HepG2 (cell line): ENCODE results near the gene NRAP. TPM values are rescaled to one million over a fixed set of nuclear protein-coding genes. Genes with fewer than 3 reads are reported as not detected.

Source experiments
- ATAC-seq: fragments of 200-7000 bp; cut with Tn5 transposase; 3 replicates; pipeline ENCODE4 v1.9.1; 2020; ENCODE audit warnings: mild to moderate bottlenecking, moderate library complexity
- BruUV-seq: library from RNA; stranded (reverse); fragments of 400-500 nt; replicated peaks from 2 replicates; lab custom pipeline; 2021; lab: Mats Ljungman, UMichigan
- CTCF ChIA-PET: fragments of 300-600 bp; formaldehyde crosslinking; extraction: SDS; loops from one replicate; lab custom pipeline; 2021; ENCODE audit warnings: low total read pairs, inconsistent platforms, low intra/inter-chr PET ratio; lab: Yijun Ruan, JAX
- POLR2A ChIA-PET: fragments of 350-600 bp; sonication (Branson Sonifier 250); formaldehyde crosslinking; loops from one replicate; lab custom pipeline; 2020; ENCODE audit warnings: antibody characterized with exemption, inconsistent platforms; lab: Yijun Ruan, JAX
- DNase-seq: peaks from one replicate; pipeline ENCODE4 v3.0.0-alpha.2; 2015; ENCODE audit warnings: low spot score
- FAIRE-seq: peaks from 3 replicates; lab custom pipeline; 2011; peaks lifted over from hg19 to GRCh38; lab: Jason Lieb, UNC
- H2AFZ ChIP-seq: one replicate; pipeline ENCODE4 v1.6.1; 2011; ENCODE audit warnings: low read length, inconsistent platforms
- H3K27ac ChIP-seq: fragments of 300-600 bp; 3 replicates; pipeline ENCODE4 v1.8.0; 2011; ENCODE audit warnings: mixed run types, mild to moderate bottlenecking, mixed read lengths, low read length, inconsistent platforms; ENCODE audit not compliant: insufficient read depth; ENCODE audit errors: extremely low read length
- H3K27me3 ChIP-seq, 2 experiments: fragments of 200-600 bp in 1 of 2; 2 replicates in 1 of 2; 3 replicates in 1 of 2; pipeline versions ENCODE4 v1.6.0 to v1.8.0; 2011; ENCODE audit warnings: low read length in 2 of 2, mild to moderate bottlenecking in 2 of 2, moderate library complexity in 2 of 2, inconsistent platforms in 1 of 2; ENCODE audit not compliant: insufficient read depth in 2 of 2, control insufficient read depth in 1 of 2
- H3K36me3 ChIP-seq, 2 experiments: fragments of 200-600 bp in 1 of 2; replicated peaks in 1 of 2; 2 replicates in 1 of 2; 3 replicates in 1 of 2; pipeline versions ENCODE4 v1.5.1 to v1.8.0; 2011; ENCODE audit warnings: low read length in 2 of 2, inconsistent platforms in 1 of 2; ENCODE audit not compliant: insufficient read depth in 2 of 2, control insufficient read depth in 1 of 2
- H3K4me1 ChIP-seq: 2 replicates; pipeline ENCODE4 v1.5.1; 2012; ENCODE audit warnings: low read length, inconsistent platforms; ENCODE audit not compliant: insufficient read depth
- H3K4me2 ChIP-seq: 2 replicates; pipeline ENCODE4 v1.6.0; 2011; ENCODE audit warnings: low read depth, low read length, inconsistent platforms
- H3K4me3 ChIP-seq, 3 experiments: fragments of 200-600 bp in 1 of 3; sonication (generic), shearing (Covaris generic) in 1 of 3; replicated peaks in 1 of 3; 2 replicates each; pipeline ENCODE4 v1.5.1; 2011 to 2016; ENCODE audit warnings: low read length in 3 of 3, inconsistent platforms in 2 of 3, low read depth in 2 of 3, mild to moderate bottlenecking in 2 of 3, control low read depth in 1 of 3, mixed read lengths in 1 of 3; ENCODE audit not compliant: insufficient read depth in 1 of 3
- H3K79me2 ChIP-seq: one replicate; pipeline ENCODE4 v1.6.1; 2011; ENCODE audit warnings: low read length, inconsistent platforms; ENCODE audit not compliant: insufficient read depth
- H3K9ac ChIP-seq: 2 replicates; pipeline ENCODE4 v1.6.0; 2011; ENCODE audit warnings: mild to moderate bottlenecking, low read depth, low read length, inconsistent platforms; ENCODE audit not compliant: insufficient read depth
- H3K9me3 ChIP-seq: 2 replicates; pipeline ENCODE4 v1.5.1; 2012; ENCODE audit warnings: mild to moderate bottlenecking, low read length
- H4K20me1 ChIP-seq: 2 replicates; pipeline ENCODE4 v1.6.0; 2011; ENCODE audit warnings: inconsistent platforms, mild to moderate bottlenecking, low read length, moderate library complexity; ENCODE audit not compliant: insufficient read depth
- ARID3A ChIP-seq: IDR thresholded peaks from 2 replicates; pipeline ENCODE4 v1.6.1; 2012; ENCODE audit warnings: low read depth, low read length, improper control_type of control experiment
- GRHL1 ChIP-seq: sonication (generic); formaldehyde crosslinking; conservative IDR thresholded peaks from 2 replicates; pipeline ENCODE4 v1.8.0; 2022; ENCODE audit warnings: missing genetic modification reagents
- HINFP ChIP-seq: sonication (generic); formaldehyde crosslinking; IDR thresholded peaks from 2 replicates; pipeline ENCODE4 v1.4.0; 2020; ENCODE audit warnings: low read depth, mild to moderate bottlenecking, missing genetic modification reagents
- KDM1A ChIP-seq: IDR thresholded peaks from 2 replicates; pipeline ENCODE4 v1.6.1; 2016; ENCODE audit warnings: missing compliant biosample characterization
- MEIS2 ChIP-seq: sonication (generic); formaldehyde crosslinking; IDR thresholded peaks from 2 replicates; pipeline ENCODE4 v1.9.0; 2021; ENCODE audit warnings: mild to moderate bottlenecking, missing genetic modification reagents
- NKX3-1 ChIP-seq: sonication (generic); formaldehyde crosslinking; IDR thresholded peaks from 2 replicates; pipeline ENCODE4 v1.5.0; 2020; ENCODE audit warnings: missing genetic modification reagents
- PBX3 ChIP-seq: sonication (generic); formaldehyde crosslinking; IDR thresholded peaks from 2 replicates; pipeline ENCODE4 v1.8.1; 2023; ENCODE audit warnings: missing genetic modification reagents, inconsistent platforms, borderline replicate concordance
- RBM39 ChIP-seq: fragments of 200-400 bp; formaldehyde crosslinking; IDR thresholded peaks from one replicate; pipeline ENCODE4 v1.6.1; 2018; ENCODE audit warnings: antibody characterized with exemption, mild to moderate bottlenecking, low read depth, low read length; ENCODE audit not compliant: poor library complexity, severe bottlenecking
- SRSF9 ChIP-seq: fragments of 200-400 bp; formaldehyde crosslinking; IDR thresholded peaks from 2 replicates; pipeline ENCODE4 v1.6.1; 2018; ENCODE audit warnings: borderline replicate concordance, mild to moderate bottlenecking, low read depth, low read length; ENCODE audit not compliant: insufficient read depth, poor library complexity, severe bottlenecking
- TEF ChIP-seq: sonication (generic); formaldehyde crosslinking; IDR thresholded peaks from 2 replicates; pipeline ENCODE4 v1.5.0; 2020; ENCODE audit warnings: missing genetic modification reagents
- ZNF136 ChIP-seq: sonication (generic); formaldehyde crosslinking; IDR thresholded peaks from 2 replicates; pipeline ENCODE4 v1.8.1; 2022; ENCODE audit warnings: low read depth, mild to moderate bottlenecking, moderate library complexity, missing genetic modification reagents
- ZNF253 ChIP-seq: sonication (generic); formaldehyde crosslinking; IDR thresholded peaks from 2 replicates; pipeline ENCODE4 v1.8.0; 2022; ENCODE audit warnings: mild to moderate bottlenecking, missing genetic modification reagents, borderline replicate concordance
- ZNF614 ChIP-seq: IDR thresholded peaks from 2 replicates; pipeline ENCODE4 v1.6.1; 2018; ENCODE audit warnings: missing biosample characterization, missing genetic modification reagents, inconsistent platforms, borderline replicate concordance
- ZNF672 ChIP-seq: sonication (generic); formaldehyde crosslinking; IDR thresholded peaks from 2 replicates; pipeline ENCODE4 v1.8.1; 2022; ENCODE audit warnings: missing genetic modification reagents
- ZXDC ChIP-seq: sonication (generic); formaldehyde crosslinking; IDR thresholded peaks from 2 replicates; pipeline ENCODE4 v1.5.0; 2020; ENCODE audit warnings: mild to moderate bottlenecking, missing genetic modification reagents
- WGBS: methylation state at CpG from one replicate; pipeline ENCODE4 v1.1.6; 2017; ENCODE audit warnings: low lambda C conversion rate; 5-methylcytosine and 5-hydroxymethylcytosine counted together
- in situ Hi-C: cut with HindIII; loops from 2 replicates; pipeline ENCODE4 v1.10.0; 2017; ENCODE audit warnings: low pct_unique_long_range_greater_than_20kb; ENCODE audit not compliant: extremely low pct_ligation_motif_present
- intact Hi-C: fragments of 100-400 bp; cut with micrococcal nuclease; formaldehyde crosslinking; loops from one replicate; pipeline ENCODE4 v1.10.0; 2022; ENCODE audit not compliant: unreplicated experiment
- polyA plus RNA-seq, 8 experiments: library from polyadenylated mRNA; depleted of rRNA in 3 of 8; stranded (reverse) in 7 of 8; unstranded in 1 of 8; fragments of >200 nt; fragmentation: Illumina TruSeq in 4 of 8; extraction: Trizol in 4 of 8; gene quantifications; 2 replicates each; pipeline versions ENCODE4 v1.2.1 to v1.2.3, GENCODE V29; 2011 to 2016; ENCODE audit warnings: low read depth in 4 of 8, missing spikeins in 1 of 8, mixed read lengths in 1 of 8; ENCODE audit not compliant: insufficient read depth in 1 of 8
- total RNA-seq, 5 experiments: library from RNA; depleted of rRNA; stranded (reverse); fragments of >200 nt; fragmentation: Illumina TruSeq; extraction: Trizol; gene quantifications; 2 replicates each; pipeline ENCODE4 v1.2.3, GENCODE V29; 2016; ENCODE audit warnings: low read depth in 1 of 5

Gene NRAP
- total and polyA plus RNA-seq, 2 of the 13 experiments (the other 11 are each of a cell fraction or from before 2014, with no cell fraction given), result not detected

GRCh38 chr10:113547426-113547825 lies 116.4 kb downstream of the NRAP start:
- no peak for ATAC-seq
- no peaks in the 10 kb centered on the region for H4K20me1 ChIP-seq
- no TSS peak for BruUV-seq
- no peaks in the 10 kb centered on the region for H3K36me3 ChIP-seq
- in situ Hi-C loops, result no loop called here
- no peak overlapping the region for H3K9ac ChIP-seq
- no peak overlapping the region for H3K27ac ChIP-seq
- no peak overlapping the region for H3K4me2 ChIP-seq
- ChIA-PET CTCF (no interaction called here), POLR2A (no interaction called here)
- no peak for DNase-seq
- H3K27me3 ChIP-seq, result no peaks in the 10 kb centered on the region; a peak in 1 of 5 replicates
- H3K9me3 ChIP-seq, result no peaks in the 10 kb centered on the region
- H3K4me3 ChIP-seq, result no peak overlapping the region
- 77% methylated on average over 2 of the region's 2 CpGs for WGBS
- H3K79me2 ChIP-seq, result no peaks in the 10 kb centered on the region
- FAIRE-seq, result no peak
- intact Hi-C loops, result no loop called here
- H2AFZ ChIP-seq, result no peak overlapping the region
- peaks cover 17% of the 10 kb centered on the region for H3K4me1 ChIP-seq
- TF ChIP-seq ZNF136 (no peak), ARID3A (no peak), NKX3-1 (CRISPR knock-in tag) (no peak), MEIS2 (CRISPR knock-in tag) (no peak), RBM39 (no peak), GRHL1 (CRISPR knock-in tag) (no peak), KDM1A (no peak), ZNF614 (no peak), ZNF672 (CRISPR knock-in tag) (no peak), HINFP (no peak), PBX3 (CRISPR knock-in tag) (no peak), TEF (CRISPR knock-in tag) (no peak), ZNF253 (CRISPR knock-in tag) (no peak), ZXDC (CRISPR knock-in tag) (no peak), SRSF9 (no peak)
